ENCODE results near the gene PRR33. TPM values are rescaled to one million over a fixed set of nuclear protein-coding genes. Genes with fewer than 3 reads are reported as not detected.

Gene PRR33
- total and polyA plus RNA-seq, 4 donors, result not detected

- no peaks in the 10 kb centered on the region for H3K27me3 ChIP-seq (ENCODE audit: control insufficient read depth in 4 of 4, insufficient read depth in 4 of 4, low read length in 3 of 4)
- no peak overlapping the region for H3K9ac ChIP-seq (ENCODE audit: low read depth in 1 of 2, low read length in 2 of 2)
- H3K27ac ChIP-seq (ENCODE audit: low read depth in 1 of 2, low read length in 2 of 2), result no peak overlapping the region
- no peak for DNase-seq (ENCODE audit: low spot score)
- H3K4me1 ChIP-seq (ENCODE audit: control insufficient read depth in 4 of 4, insufficient read depth in 4 of 4, low read length in 3 of 4), result no peaks in the 10 kb centered on the region
- H3K4me3 ChIP-seq (ENCODE audit: low read depth in 1 of 3, low read length in 3 of 3), result no peak overlapping the region
- WGBS, result 88% methylated on average over 21 of the region's 21 CpGs
- H3K36me3 ChIP-seq (ENCODE audit: control insufficient read depth in 4 of 4, insufficient read depth in 3 of 4, low read depth in 1 of 4, low read length in 3 of 4), result no peaks in the 10 kb centered on the region
- H3K9me3 ChIP-seq (ENCODE audit: control insufficient read depth in 4 of 4, low read length in 3 of 4), result no peaks in the 10 kb centered on the region
- TF ChIP-seq EGR1 (IDR thresholded peaks at IDR 0.05; ENCODE audit: low read depth in 2 of 2) (no peak), SP1 (IDR thresholded peaks at IDR 0.05) (no peak), HNF4A (conservative IDR thresholded peaks at IDR 0.05) (no peak), YY1 (IDR thresholded peaks at IDR 0.05) (no peak), REST (IDR thresholded peaks at IDR 0.05) (no peak), FOXA2 (IDR thresholded peaks at IDR 0.05) (no peak), ZBTB33 (IDR thresholded peaks at IDR 0.05) (no peak), NR2F2 (IDR thresholded peaks at IDR 0.05) (no peak), RAD21 (IDR thresholded peaks at IDR 0.05) (no peak), TAF1 (conservative IDR thresholded peaks at IDR 0.05) (no peak)
Observed at GRCh38 chr11:1924646-1925372, 33.1 kb upstream of the PRR33 start.

- no peak overlapping the region for H3K9ac ChIP-seq (ENCODE audit: low read depth in 1 of 2, low read length in 2 of 2)
- 85% methylated on average over 17 of the region's 17 CpGs for WGBS
- H3K4me1 ChIP-seq (ENCODE audit: control insufficient read depth in 4 of 4, insufficient read depth in 4 of 4, low read length in 3 of 4), result no peaks in the 10 kb centered on the region
- H3K9me3 ChIP-seq (ENCODE audit: control insufficient read depth in 4 of 4, low read length in 3 of 4), result no peaks in the 10 kb centered on the region
- no peaks in the 10 kb centered on the region for H3K36me3 ChIP-seq (ENCODE audit: control insufficient read depth in 4 of 4, insufficient read depth in 3 of 4, low read depth in 1 of 4, low read length in 3 of 4)
- TF ChIP-seq ATF3 (IDR thresholded peaks at IDR 0.05), result no peak
- no peak for TF ChIP-seq MAX (IDR thresholded peaks at IDR 0.05)
- TF ChIP-seq SP1 (IDR thresholded peaks at IDR 0.05), result no peak
- no peak for TF ChIP-seq HNF4A (conservative IDR thresholded peaks at IDR 0.05)
- TF ChIP-seq RAD21 (IDR thresholded peaks at IDR 0.05), result no peak
- no peak for TF ChIP-seq ZBTB33 (IDR thresholded peaks at IDR 0.05)
- no peak overlapping the region for H3K27ac ChIP-seq (ENCODE audit: low read depth in 1 of 2, low read length in 2 of 2)
- DNase-seq (ENCODE audit: low spot score), result no peak
- no peaks in the 10 kb centered on the region for H3K27me3 ChIP-seq (ENCODE audit: control insufficient read depth in 4 of 4, insufficient read depth in 4 of 4, low read length in 3 of 4)
- no peak overlapping the region for H3K4me3 ChIP-seq (ENCODE audit: low read depth in 1 of 3, low read length in 3 of 3)
Observed at GRCh38 chr11:1924181-1924580, 32.5 kb upstream of the PRR33 start.
